ENCODE data around the gene EIF2D.
A peak's percentile ranks its signal among the peaks of the same experiment; 100 is the strongest.
"Not testable (repeated sequence)": the region's sequence is repeated elsewhere in the genome, so short reads cannot be mapped to it uniquely, and the experiment has no call there.

Gene EIF2D

DNA sequence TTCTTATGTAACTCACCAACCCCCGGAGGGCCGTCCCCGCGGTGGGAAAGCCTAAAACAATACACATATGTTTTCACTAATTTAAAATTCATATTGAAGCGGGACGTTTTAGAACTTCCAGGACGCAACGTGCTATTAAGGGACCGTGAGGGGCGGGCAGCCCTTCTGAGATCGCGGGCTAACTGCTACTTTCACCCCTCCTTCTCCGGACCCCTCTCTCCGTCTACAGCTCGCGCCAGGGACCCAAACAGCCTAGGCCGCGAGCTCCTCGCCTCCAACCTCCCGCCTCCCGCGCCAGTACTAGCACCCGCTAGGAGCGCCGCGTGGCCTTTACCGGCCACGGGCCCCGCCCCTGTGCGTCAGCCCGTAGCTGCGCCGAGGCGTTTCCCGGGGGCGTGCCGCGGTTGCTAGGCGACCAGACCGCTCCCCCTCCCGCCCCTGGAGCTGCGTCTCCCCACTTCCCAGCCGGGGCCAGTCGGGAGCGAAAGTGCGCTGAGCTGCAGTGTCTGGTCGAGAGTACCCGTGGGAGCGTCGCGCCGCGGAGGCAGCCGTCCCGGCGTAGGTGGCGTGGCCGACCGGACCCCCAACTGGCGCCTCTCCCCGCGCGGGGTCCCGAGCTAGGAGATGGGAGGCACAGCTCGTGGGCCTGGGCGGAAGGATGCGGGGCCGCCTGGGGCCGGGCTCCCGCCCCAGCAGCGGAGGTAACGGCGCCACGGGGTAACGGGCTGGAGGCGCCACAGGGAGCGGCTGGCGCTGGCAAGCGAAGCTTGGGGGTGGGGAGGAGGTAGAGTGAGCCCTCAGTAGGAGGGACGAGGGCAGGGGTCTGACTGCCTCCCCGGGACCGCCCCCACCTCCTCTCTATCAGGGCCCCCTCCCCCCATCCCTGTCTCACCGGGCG is 23.1 kb upstream of the EIF2D start, which contains the start of gene DYRK3:
Gene DYRK3, plus strand, starts transcription at position 457 of the 898 bp plus-strand sequence. Its CDS starts 168 bp downstream, at position 625.
- DNase-seq (ENCODE audit: low read depth): peak; percentile 63

DNA sequence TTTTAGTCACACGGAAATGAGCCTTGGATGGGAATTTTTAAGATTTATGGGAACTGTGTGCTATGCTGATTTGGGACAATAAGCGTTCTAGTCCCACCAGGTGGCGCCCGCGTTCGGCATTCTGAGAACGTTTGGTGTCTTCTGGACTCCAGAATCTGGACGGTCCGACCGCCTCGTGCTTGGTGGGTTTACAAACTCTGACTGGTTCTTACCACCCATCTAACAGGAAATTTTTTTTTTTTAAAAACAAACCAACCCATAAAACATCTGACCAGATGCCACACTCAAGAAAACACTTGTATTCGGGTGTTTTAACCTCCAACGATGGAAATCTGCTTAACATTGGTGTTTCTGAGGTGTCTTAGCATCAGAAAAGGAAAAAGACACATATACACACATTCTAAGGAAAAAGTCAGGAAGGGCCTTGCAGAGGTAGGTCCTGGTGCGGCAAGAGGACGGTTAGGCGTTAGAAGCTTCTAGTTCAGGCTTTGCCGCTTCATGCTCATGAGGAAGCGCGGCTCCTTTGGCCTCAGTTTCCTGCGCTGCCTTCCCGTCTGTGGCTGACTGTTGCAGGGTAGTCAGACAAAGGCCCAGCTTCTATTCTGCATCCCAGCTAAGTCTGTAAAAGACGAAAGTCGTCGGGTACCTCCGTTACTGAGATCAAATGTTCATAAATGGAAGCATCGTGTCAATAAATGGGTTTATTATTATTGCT is 22.3 kb upstream of the EIF2D start:
- peak; percentile 60 for DNase-seq (ENCODE audit: low read depth)

DNA sequence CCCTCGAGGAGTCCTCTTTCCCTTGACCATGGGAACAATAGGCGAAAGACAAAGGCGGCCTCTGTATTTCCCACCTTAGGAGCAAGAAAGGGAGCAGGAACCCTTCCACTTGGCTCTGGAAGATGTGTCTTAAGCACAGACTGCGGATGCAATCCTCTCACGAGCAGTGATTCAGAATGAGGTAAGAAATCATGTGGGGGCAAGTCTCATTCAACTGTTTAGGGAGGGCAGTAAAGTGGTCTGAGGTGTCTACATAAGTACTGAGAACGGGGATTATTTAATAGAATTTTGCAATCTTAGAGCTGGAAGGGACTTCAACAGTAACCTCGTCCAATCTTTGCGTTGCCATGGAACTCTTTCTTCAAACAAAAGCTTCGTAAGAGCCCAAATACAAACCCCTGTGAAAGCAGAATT is 21.4 kb upstream of the EIF2D start:
- peak; percentile 73 for DNase-seq (ENCODE audit: low read depth)

DNA sequence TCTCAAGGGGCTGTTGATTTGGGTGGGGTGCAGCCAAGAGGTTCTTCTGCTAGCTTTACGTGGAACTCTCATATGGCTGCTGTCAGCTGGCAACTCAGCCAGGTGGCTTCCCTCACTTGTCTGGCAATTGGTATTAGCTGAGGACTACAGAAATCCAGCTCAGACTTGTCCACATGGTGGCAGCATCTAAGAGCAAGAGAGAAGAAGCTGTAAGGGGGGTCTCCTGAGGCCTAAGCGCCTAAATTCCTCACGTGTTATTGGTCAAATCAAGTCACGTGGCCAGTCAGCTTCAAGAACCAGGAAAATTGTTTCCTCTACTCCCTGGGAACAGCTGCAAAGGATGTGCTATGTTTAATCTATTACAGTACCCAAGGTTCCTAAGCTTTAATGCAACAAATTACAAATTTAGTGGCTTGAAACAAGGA is 18.8 kb upstream of the EIF2D start:
- DNase-seq (ENCODE audit: low read depth): no peak

DNA sequence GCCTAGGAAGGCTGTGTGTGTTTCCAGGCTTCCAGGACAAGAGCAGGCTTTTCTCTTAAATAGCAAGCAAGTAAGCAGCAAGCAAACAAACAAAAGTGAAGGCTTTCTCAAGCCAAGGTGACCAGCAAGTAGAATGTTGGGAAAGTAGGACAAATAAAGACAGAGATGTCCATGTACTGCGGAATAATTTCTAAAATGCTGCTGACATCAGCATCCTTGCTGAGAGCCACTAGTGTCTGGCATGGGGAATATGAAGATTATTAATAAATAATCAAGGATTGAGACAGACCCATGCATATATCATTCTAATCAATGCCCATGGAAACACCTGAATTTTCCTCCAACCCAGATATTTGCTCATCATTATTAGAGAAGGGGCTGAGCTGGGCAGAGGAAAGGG is 16.7 kb upstream of the EIF2D start:
- DNase-seq (ENCODE audit: low read depth): no peak

DNA sequence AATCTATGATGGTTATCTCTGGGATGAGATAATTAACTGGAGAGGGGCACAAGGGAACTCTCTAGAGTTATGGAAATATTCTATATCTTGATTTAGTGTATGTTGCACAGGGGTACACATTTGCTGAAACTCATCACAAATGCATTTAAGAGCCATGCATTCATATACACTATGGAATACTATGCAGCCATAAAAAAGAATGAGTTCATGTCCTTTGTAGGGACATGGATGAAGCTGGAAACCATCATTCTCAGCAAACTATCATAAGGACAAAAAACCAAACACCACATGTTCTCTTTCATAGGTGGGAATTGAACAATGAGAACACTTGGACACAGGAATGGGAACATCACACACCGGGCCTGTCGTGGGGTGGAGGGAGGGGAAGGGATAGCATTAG is 14.1 kb upstream of the EIF2D start:
- not testable (repeated sequence) for DNase-seq (ENCODE audit: low read depth)

DNA sequence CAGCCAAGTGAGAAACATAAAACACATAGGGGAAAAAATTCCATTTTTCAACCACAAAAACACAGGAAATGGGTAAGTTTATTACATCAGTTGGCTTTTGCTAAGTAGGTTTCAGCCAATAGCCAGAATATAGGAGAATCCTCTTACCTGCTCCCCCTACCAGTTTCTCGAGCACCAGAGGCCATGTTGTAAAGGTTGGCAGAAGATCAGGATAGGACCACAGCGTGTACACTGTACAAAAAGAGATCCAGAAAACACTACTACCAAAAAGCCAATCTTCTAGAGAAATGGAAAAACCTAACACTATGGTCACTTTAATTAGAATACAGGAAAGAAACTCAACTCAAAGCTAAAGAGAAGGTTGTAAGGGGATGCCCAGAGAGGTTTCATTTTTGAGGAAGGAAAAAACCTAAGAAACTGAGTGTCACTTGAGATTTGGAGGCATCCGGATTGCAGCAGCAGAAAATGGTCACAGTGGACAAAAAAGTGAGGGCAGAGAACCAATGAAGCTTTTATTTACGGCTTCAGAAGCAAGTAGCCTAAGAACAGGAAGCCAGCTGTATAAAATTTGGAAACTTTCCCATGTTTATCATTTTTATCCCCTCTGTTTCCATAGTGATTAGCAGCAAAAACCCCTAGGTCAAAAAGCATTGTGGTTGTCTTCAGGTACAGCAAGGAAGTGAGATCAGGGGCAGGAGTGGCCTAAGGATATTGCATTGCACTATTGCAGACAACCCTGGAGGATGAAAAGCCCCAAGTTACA is 2.9 kb downstream of the EIF2D start:
- DNase-seq (ENCODE audit: low read depth): no peak

DNA sequence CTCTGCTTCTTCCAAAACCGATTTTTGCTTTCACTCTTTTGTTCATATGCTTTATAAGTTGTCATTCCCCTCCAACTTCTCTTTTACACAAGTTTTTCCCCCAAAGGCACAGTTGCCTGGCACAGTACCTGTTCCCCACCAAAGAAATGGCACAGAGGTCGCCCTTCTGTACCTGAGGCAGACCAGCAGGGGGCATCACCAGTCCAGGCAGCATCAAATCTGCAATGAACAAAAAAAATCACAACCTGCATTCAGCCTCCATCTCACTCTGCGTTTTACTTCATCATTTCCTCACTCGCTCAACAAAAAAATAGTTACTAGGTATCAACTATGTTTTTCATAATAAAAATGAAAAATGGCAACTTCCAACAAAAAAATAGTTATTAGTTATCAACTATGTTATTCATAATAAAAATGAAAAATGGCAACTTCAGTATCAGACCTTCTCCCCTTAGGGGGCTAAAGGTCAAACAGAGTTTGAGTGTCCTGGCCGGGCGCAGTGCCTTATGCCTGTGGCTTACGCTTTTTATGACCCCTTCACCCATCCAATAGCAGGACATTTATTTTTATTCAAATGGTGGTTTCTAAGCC is 4.1 kb downstream of the EIF2D start:
- DNase-seq (ENCODE audit: low read depth): no peak

DNA sequence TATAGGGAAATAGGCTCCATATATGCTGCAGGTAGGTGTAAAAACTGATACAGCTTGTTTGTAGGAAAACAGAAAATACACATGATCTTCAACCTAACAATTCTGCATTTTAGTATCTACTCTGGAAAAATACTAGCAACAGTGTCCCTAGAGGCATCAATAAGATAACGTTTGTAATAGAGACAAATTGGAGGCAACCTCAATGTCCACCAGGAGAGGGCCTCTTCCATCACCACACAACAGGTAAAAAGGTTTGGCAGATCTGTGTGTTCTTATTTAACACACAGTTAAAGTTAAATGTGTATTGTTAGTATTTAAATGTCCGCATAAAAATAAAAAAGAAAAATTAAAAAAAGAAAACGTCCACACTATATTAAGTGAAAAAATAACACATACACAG is 5.4 kb downstream of the EIF2D start:
- no peak for DNase-seq (ENCODE audit: low read depth)

DNA sequence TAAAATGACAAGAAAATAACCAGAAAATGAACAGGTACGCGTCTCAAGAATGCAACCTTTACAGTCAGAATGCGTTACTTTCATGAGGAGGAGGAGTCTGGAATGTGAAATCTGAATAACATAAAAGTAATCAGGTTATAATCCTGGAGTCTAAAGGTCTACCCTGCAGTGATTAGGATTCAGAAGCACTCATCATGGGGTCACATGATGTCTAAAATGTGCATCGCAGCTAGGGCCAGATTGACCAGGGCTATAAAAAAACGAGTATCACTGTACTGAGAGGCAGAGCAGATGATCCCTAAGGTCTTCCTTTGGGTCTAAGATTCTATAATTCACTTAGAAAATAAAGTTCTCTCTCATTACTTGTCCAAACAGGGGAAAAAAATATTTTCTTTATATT is 7.4 kb downstream of the EIF2D start:
- no peak for DNase-seq (ENCODE audit: low read depth)

DNA sequence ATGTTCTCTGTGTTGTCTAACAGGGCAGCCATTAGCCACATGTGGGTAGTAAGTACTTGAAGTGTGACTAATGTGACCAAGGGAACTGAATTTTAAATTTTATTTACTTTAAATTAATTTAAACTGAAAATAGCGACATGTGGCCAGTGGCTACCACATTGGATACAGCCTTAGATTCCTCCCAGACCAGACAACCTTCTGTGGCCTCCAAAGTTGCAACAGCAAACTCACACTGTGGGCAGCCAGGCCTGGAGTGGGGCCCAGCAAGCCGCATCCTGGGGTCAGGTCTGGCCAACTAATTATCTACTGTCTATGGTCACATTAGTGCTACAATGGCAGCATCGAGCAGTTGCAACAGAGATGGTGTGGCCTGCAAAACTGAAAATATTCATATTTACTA is 11.7 kb downstream of the EIF2D start:
- DNase-seq (ENCODE audit: low read depth): no peak

DNA sequence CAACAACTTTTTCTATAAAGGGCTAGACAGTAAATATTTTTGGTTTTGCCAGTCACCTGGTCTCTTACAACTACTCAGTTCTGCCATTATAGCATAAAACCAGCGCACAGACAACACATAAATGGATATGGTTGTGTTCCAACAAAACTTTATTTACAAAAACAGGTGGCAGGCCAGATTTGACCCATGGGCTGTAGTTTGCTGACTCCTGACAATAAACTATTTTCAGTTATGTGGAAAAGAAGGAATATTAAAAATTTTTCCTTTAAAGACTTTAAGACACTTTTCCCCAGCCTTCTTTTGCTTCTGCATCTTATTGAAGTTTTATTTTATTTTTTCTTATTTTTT is 16.0 kb downstream of the EIF2D start:
- no peak for DNase-seq (ENCODE audit: low read depth)

DNA sequence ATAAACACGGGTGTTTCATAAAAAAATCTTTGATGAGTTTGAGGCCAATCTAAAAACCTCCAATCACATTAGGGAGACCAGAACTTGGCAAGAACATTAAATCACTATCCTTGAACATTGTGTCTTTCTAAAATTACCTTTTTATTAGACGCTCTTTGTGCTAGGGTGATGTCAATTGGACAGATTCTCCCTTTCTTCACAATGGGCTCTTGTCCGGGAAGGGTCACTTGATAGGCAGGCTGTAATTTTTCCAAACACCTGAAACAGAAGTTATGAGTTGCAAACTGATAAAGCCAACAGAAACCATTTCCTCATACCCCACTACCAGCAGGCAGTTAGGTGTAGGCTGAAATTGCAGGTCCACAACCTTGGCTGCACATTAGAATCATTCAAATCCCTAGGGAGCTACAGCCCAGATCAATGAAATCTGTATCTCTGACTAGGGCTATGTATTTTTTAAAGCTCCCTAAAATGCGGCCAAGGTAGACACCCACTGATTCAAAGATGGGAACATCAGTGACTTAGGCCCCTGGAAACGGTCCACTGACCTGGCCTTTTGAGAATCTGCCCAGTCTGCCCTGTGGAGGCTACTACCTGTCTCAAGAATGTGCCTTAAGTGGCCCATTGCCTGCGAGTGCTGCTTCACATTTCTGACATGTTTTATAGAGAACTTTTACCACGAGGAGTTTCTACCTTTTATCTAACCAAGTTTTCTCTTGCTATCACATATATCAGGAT is 16.5 kb downstream of the EIF2D start:
- no peak for DNase-seq (ENCODE audit: low read depth)

DNA sequence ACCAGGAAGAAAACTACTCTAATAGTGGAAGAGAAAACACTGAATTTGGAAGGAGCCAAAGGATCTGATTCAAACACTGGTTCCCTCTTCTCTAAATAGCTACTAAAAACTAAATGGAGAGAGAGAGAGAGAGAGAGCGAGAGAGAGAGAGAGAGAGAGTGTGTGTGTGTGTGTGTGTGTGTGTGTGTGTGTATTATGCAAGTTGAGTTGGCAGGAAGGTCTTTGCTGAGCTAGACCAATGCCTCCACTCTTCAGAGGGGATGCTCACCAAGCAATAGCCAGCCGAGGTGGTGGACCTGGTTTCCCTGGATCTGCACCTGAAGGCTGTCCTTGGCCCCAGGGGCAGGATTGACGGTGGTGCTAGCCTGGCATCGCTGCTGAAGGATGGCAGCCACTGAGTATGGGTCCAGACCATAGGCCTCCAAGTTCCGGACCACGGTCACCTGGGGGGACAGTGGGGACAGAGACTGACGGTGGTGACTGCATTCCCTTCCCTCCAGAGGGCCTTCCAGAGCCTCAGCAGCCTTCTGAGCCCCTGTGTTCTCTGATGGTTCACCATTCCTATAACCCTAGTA is 18.8 kb downstream of the EIF2D start:
- no peak for DNase-seq (ENCODE audit: low read depth)

DNA sequence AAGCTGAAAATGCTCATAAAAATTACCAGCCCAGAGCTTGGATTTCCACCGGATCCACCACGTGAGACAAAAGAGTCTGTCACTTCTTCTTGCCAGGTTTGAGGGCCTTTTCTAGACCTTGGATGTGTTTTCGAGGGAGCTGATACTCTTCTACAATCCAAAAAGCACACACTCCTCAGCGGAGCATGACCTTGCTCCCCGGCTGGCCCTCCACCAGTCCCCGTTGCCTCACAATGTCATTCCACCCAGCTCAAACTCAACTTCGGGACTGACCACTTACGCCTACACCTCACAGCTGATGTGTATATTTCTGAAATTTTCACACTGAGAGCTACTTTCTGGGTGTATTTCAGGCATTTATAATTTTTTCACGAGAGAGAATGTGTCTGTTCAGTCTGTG is 20.6 kb downstream of the EIF2D start:
- no peak for DNase-seq (ENCODE audit: low read depth)

DNA sequence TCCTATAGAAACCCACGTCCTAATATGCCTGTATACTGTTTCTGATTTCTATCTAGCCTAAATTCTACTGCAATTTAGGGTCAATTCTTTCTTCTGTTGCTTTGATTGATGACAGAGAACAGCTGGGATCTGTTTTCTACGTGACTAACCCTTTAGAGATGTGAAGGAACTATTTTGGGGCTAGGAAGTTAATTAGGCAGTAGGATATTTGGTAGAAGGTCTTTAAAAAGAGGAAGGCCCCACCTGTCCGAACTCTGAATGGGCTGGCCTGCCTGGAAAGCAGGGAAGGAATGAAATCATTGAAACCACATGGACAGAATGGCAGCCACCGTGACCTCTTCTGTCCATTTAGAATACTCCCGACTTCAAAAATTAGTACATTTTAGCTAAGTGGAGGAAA is 21.0 kb downstream of the EIF2D start:
- no peak for DNase-seq (ENCODE audit: low read depth)

DNA sequence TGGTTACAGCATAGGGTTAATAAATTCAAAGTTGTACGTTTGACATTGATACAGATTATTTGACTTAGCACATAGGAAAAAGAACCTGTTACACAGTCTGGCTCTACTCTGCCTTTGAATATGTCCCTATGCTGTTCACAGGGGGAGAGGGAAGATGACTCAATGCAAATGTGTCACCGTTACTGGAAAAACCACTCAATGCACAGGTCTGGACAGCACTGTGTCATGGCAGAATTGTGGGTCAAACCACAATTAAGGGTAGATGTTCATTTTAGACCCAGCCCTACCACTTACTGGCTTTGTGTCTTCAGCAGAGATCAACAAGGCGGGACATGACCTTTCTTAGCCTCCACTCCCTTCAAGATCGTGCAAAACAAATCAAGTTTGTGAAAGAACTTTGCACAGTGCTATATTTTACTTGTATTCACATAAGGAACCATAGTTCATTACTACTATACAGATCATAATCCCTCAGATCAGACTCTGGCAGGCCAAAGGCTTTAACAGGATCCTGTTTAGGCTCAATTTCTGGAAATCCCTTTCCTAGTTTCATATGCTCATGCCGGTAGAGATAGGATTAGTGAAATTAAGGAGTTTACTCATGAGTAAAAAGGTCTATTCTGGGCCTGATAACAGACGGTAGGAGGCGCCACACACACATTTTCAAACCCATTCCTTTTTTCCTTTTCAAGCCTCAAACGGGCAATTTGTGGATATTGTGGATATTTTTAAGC is 22.1 kb downstream of the EIF2D start:
- no peak for DNase-seq (ENCODE audit: low read depth)

DNA sequence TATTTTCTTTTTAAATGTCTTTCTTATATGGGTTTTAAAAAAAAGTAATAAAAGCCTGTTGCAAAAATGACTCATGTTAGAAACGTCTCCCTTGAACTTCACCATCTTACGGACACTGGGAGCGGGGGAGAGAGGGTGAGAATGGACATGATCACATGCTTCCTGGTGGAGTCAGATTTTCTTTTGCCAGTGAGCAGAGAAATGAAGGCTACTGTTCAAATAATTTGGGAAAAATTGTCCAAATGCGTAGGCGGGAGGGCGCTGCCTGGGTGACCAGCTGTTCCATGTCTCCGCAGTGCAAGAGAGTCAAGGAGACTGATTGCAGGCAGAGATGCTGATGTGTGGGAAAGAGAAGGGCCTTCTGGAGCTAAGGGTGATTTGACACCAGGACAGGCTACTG is 23.1 kb downstream of the EIF2D start:
- peak; percentile 81 for DNase-seq (ENCODE audit: low read depth)

DNA sequence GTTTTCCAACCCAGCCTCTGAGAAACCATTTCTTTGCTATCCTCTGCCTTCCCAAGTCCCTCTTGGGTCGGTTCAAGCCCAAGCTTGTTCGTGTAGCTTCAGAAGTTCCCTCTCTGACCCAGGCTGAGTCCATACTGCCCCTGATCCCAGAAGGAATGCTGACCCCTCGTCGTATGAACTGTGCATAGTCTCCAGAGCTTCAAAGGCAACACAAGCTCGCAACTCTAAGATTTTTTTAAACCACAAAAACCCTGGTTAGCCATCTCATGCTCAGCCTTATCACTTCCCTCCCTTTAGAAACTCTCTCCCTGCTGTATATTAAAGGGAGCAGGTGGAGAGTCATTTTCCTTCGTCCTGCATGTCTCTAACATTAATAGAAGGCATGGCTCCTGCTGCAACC is 23.8 kb downstream of the EIF2D start:
- DNase-seq (ENCODE audit: low read depth): no peak

DNA sequence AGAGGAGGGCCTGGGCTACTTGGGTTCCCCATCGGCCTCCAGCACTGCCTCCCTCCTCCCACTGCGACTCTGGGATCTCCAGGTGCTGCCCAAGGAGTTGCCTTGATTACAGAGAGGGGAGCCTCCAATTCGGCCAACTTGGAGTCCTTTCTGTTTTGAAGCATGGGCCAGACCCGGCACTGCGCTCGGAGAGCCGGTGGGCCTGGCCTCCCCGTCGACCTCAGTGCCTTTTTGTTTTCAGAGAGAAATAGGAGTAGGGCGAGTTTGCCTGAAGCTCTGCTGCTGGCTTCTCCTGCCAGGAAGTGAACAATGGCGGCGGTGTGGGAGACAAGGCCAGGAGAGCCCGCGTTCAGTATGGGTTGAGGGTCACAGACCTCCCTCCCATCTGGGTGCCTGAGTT is 24.4 kb downstream of the EIF2D start:
- DNase-seq (ENCODE audit: low read depth): no peak

Measured in GM04503 (cell line).